GM12878 (cell line): ENCODE results near the gene FAM186B. TPM values are rescaled to one million over a fixed set of nuclear protein-coding genes. Genes with fewer than 3 reads are reported as not detected.
A peak's percentile ranks its signal among the peaks of the same experiment; 100 is the strongest.
"Not testable (repeated sequence)": the region's sequence is repeated elsewhere in the genome, so short reads cannot be mapped to it uniquely, and the experiment has no call there.

Source experiments
- ATAC-seq: fragments of 200-7000 bp; cut with Tn5 transposase; 3 replicates; pipeline ENCODE4 v1.9.1; 2020; ENCODE audit warnings: mild to moderate bottlenecking, moderate library complexity
- Bru-seq: library from RNA; stranded (reverse); fragments of 400-500 nt; gene quantifications from one replicate; lab custom pipeline; 2021; lab: Mats Ljungman, UMichigan
- BruChase-seq, 2 experiments: library from RNA; stranded (reverse); fragments of 400-500 nt; gene quantifications; one replicate each; lab custom pipeline; 2021; lab: Mats Ljungman, UMichigan
- BruUV-seq: library from RNA; stranded (reverse); fragments of 400-500 nt; replicated peaks from 2 replicates; lab custom pipeline; 2021; lab: Mats Ljungman, UMichigan
- CTCF ChIA-PET: fragments of 300-600 bp; sonication (Branson Sonifier 250); formaldehyde crosslinking; extraction: SDS; loops from one replicate; lab custom pipeline; 2021; ENCODE audit warnings: inconsistent platforms; lab: Yijun Ruan, JAX
- POLR2A ChIA-PET: fragments of 350-600 bp; formaldehyde crosslinking; extraction: SDS; loops from one replicate; lab custom pipeline; 2021; ENCODE audit warnings: inconsistent platforms; lab: Charles Lee
- RAD21 ChIA-PET: fragments of 300-600 bp; sonication (Branson Sonifier 250); formaldehyde crosslinking; loops from one replicate; lab custom pipeline; 2023; ENCODE audit warnings: antibody characterized with exemption; ENCODE audit not compliant: unreplicated experiment; lab: Charles Lee
- SMC1A ChIA-PET: fragments of 300-600 bp; sonication (Branson Sonifier 250); formaldehyde crosslinking; loops from one replicate; lab custom pipeline; 2023; ENCODE audit not compliant: unreplicated experiment, uncharacterized antibody; lab: Charles Lee
- DNase-seq: peaks from one replicate; pipeline ENCODE4 v3.0.0-alpha.2; 2011; ENCODE audit warnings: low read depth, low spot score
- FAIRE-seq: peaks from 3 replicates; lab custom pipeline; 2011; peaks lifted over from hg19 to GRCh38; lab: Jason Lieb, UNC
- H2AFZ ChIP-seq: 2 replicates; pipeline ENCODE4 v1.6.0; 2011; ENCODE audit warnings: low read depth, low read length, control low read depth; ENCODE audit not compliant: control insufficient read depth
- H3K27ac ChIP-seq: 2 replicates; pipeline ENCODE4 v1.5.1; 2011; ENCODE audit warnings: control low read depth; ENCODE audit not compliant: control insufficient read depth, insufficient read depth
- H3K27me3 ChIP-seq, 2 experiments: replicated peaks in 1 of 2; 2 replicates each; pipeline versions ENCODE4 v1.6.0 to v1.6.1; 2011; ENCODE audit warnings: low read length in 1 of 2; ENCODE audit not compliant: control insufficient read depth in 2 of 2, insufficient read depth in 2 of 2
- H3K36me3 ChIP-seq, 2 experiments: 2 replicates each; pipeline ENCODE4 v1.5.1; 2011; ENCODE audit warnings: low read length in 1 of 2; ENCODE audit not compliant: control insufficient read depth in 2 of 2, insufficient read depth in 2 of 2
- H3K4me1 ChIP-seq: 2 replicates; pipeline ENCODE4 v1.6.1; 2011; ENCODE audit warnings: mild to moderate bottlenecking, low read length, moderate library complexity, mixed read lengths; ENCODE audit not compliant: control insufficient read depth, insufficient read depth
- H3K4me2 ChIP-seq: 2 replicates; pipeline ENCODE4 v1.6.0; 2011; ENCODE audit warnings: control low read depth; ENCODE audit not compliant: control insufficient read depth, insufficient read depth
- H3K4me3 ChIP-seq: fragments of 200-600 bp; sonication (generic); 2 replicates; pipeline ENCODE4 v1.5.1; 2016
- H3K79me2 ChIP-seq: 2 replicates; pipeline ENCODE4 v1.6.0; 2011; ENCODE audit warnings: low read length; ENCODE audit not compliant: control insufficient read depth, insufficient read depth
- H3K9ac ChIP-seq: 2 replicates; pipeline ENCODE4 v1.8.0; 2011; ENCODE audit warnings: low read length, control low read depth, mixed read lengths; ENCODE audit not compliant: control insufficient read depth, insufficient read depth
- H3K9me3 ChIP-seq: replicated peaks from 3 replicates; pipeline ENCODE4 v1.5.1; 2011; ENCODE audit warnings: mild to moderate bottlenecking, low read length; ENCODE audit not compliant: control insufficient read depth, insufficient read depth
- H4K20me1 ChIP-seq: 2 replicates; pipeline ENCODE4 v1.6.0; 2011; ENCODE audit not compliant: control insufficient read depth, insufficient read depth
- WGBS: methylation state at CpG from one replicate; pipeline ENCODE4 v1.1.6; 2016; ENCODE audit warnings: low lambda C conversion rate; ENCODE audit not compliant: insufficient replicate concordance, insufficient coverage; ENCODE audit errors: missing lambda C conversion rate; 5-methylcytosine and 5-hydroxymethylcytosine counted together
- in situ Hi-C: fragments of 300-500 bp; cut with MboI; formaldehyde crosslinking; loops from 9 replicates; pipeline ENCODE4 v1.14.3; 2018; ENCODE audit warnings: mixed read lengths
- intact Hi-C: fragments of 100-400 bp; cut with micrococcal nuclease; formaldehyde crosslinking; loops from one replicate; pipeline ENCODE4 v1.14.2; 2022; ENCODE audit not compliant: unreplicated experiment
- long read RNA-seq, 2 experiments: library from polyadenylated mRNA; unstranded; transcript quantifications; one replicate each; pipeline ENCODE4 v2.0.0, GENCODE V29; 2019 to 2020
- polyA minus RNA-seq, 3 experiments: library from RNA; depleted of rRNA, polyadenylated mRNA; stranded (reverse); fragments of >200 nt; gene quantifications; 2 replicates each; pipeline ENCODE4 v1.2.3, GENCODE V29; 2011
- polyA plus RNA-seq, 11 experiments: library from polyadenylated mRNA; depleted of rRNA in 4 of 11; unstranded in 6 of 11; stranded (reverse) in 5 of 11; fragments of >200 nt; fragmentation: Nextera tagmentation in 4 of 11; fragmentation: Illumina TruSeq in 1 of 11; extraction: Ambion mirVana in 4 of 11; extraction: Trizol in 1 of 11; gene quantifications; 1 replicate in 1 of 11; 2 replicates in 10 of 11; pipeline versions ENCODE4 v1.2.1 to v1.2.3, GENCODE V29; 2011 to 2016; ENCODE audit warnings: inconsistent platforms in 2 of 11, missing spikeins in 2 of 11, low read depth in 1 of 11
- total RNA-seq, 4 experiments: library from RNA; depleted of rRNA in 3 of 4; stranded (reverse); fragments of >200 nt in 3 of 4; fragmentation: Illumina TruSeq in 1 of 4; extraction: Trizol in 1 of 4; gene quantifications; 2 replicates each; pipeline versions ENCODE4 v1.2.1 to v1.2.3, GENCODE V29; 2013 to 2021

Gene FAM186B, protein sequence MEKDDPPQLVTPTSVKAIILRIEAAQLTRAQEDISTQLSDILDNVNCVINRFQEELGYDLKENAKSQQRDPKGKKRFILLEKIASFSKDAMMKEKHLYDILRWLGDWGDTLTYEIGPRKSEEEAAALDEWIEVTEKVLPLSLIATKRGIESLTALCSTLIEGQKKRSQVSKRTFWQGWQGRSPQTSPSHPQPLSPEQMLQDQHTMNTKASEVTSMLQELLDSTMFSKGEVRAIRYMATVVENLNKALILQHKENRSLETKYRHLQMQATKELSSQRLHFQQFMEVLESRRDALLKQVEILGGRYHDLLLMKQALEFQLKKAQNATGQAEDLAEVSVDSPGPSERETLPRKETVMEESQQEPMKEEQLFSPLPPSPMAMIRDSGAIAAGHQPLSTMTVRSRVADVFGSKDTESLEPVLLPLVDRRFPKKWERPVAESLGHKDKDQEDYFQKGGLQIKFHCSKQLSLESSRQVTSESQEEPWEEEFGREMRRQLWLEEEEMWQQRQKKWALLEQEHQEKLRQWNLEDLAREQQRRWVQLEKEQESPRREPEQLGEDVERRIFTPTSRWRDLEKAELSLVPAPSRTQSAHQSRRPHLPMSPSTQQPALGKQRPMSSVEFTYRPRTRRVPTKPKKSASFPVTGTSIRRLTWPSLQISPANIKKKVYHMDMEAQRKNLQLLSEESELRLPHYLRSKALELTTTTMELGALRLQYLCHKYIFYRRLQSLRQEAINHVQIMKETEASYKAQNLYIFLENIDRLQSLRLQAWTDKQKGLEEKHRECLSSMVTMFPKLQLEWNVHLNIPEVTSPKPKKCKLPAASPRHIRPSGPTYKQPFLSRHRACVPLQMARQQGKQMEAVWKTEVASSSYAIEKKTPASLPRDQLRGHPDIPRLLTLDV
- 0.29 and 0.77 TPM in 2 replicates for total RNA-seq (2013; cell fraction: nucleolus; rRNA removed)
- total RNA-seq (2014; rRNA removed) (0.51 and 0.87 TPM in 2 replicates), total RNA-seq (2014; rRNA removed; fragmentation: Illumina TruSeq; extraction: Trizol) (0.58 and 0.60 TPM in 2 replicates), total RNA-seq (2021) (0.48 and 0.69 TPM in 2 replicates), polyA plus RNA-seq (2011; rRNA removed) (0.10 and 0.20 TPM in 2 replicates), polyA plus RNA-seq (2014; fragmentation: Illumina TruSeq; extraction: Trizol) (0.46 and 0.51 TPM in 2 replicates), polyA plus RNA-seq (2014; fragmentation: Nextera tagmentation; extraction: Ambion mirVana) (under 1 TPM; 0.13 to 0.42 TPM), polyA plus RNA-seq (2014; rRNA removed) (0.45 and 0.51 TPM in 2 replicates), polyA plus RNA-seq (2016; fragmentation: Nextera tagmentation; extraction: Ambion mirVana) (under 1 TPM; 0.57 to 0.79 TPM), polyA minus RNA-seq (2011; rRNA and poly(A)+ RNA removed) (0.22 and 0.57 TPM in 2 replicates), Bru-seq, nascent RNA (percentile 21 among the genes with signal in this experiment), BruChase-seq, experiment 1, labeled RNA remaining after a 6-hour chase (percentile 54 among the genes with signal in this experiment), BruChase-seq, experiment 2, labeled RNA remaining after a 2-hour chase (percentile 44 among the genes with signal in this experiment)
- 0.34 TPM for polyA plus RNA-seq (2011; ENCODE audit: low read depth)
- polyA plus RNA-seq (2011; cell fraction: cytosol; rRNA removed), result 0.09 and 0.13 TPM in 2 replicates
- 0.63 and 0.72 TPM in 2 replicates for polyA plus RNA-seq (2011; cell fraction: nucleus; rRNA removed)
- 0.55 and 1.1 TPM in 2 replicates for polyA plus RNA-seq (2012)
- polyA minus RNA-seq (2011; cell fraction: cytosol; rRNA and poly(A)+ RNA removed), result not detected in 2 replicates
- polyA minus RNA-seq (2011; cell fraction: nucleus; rRNA and poly(A)+ RNA removed), result 0.19 and 0.24 TPM in 2 replicates
- long read RNA-seq, experiment 1, result 0 reads
- long read RNA-seq, experiment 2, result 0 reads

- not testable (repeated sequence) for FAIRE-seq, ATAC-seq
- POLR2A ChIA-PET, result interaction anchor here (0.9 kb wide), 1 partner anchor 9 kb away, joined by 3 read pairs; no protein-coding TSS in a partner anchor
Measured at GRCh38 chr12:49605539-49605938, at the start of gene FAM186B. Gene FAM186B (minus strand): TSS chr12:49605639. CDS start chr12:49605477, 162 bp downstream.

More at GRCh38 chr12:49605539-49605938, at the start of gene FAM186B:
- DNase-seq, H3K4me2 ChIP-seq, H3K4me1 ChIP-seq, BruUV-seq, RAD21 ChIA-PET, H3K79me2 ChIP-seq, H3K27ac ChIP-seq, H3K27me3 ChIP-seq, H4K20me1 ChIP-seq, H2AFZ ChIP-seq, H3K9me3 ChIP-seq, in situ Hi-C loops, H3K9ac ChIP-seq, intact Hi-C loops, H3K4me3 ChIP-seq, H3K36me3 ChIP-seq: not testable (repeated sequence)
- ChIA-PET SMC1A (interaction anchor here (0.7 kb wide), 1 partner anchor 71 kb away, joined by 3 read pairs; no protein-coding TSS in a partner anchor), CTCF (interaction anchor here (1.0 to 2.2 kb wide), 4 partner anchors 25 to 258 kb away, joined by 3 to 8 read pairs (median 4); no protein-coding TSS in a partner anchor)
- WGBS, result 97% methylated on average over 3 of the region's 4 CpGs
